ENCODE results near the gene TMCO4.
"Not testable (repeated sequence)": the region's sequence is repeated elsewhere in the genome, so short reads cannot be mapped to it uniquely, and the experiment has no call there.

The TMCO4 gene

GRCh38 chr1:19799230-19800075 lies at the start of gene TMCO4:
Gene TMCO4, minus strand, starts transcription at chr1:19799916. Its CDS starts 19,158 bp downstream, at chr1:19780758.
- FAIRE-seq, result no peak

GRCh38 chr1:19849307-19849706 lies 49.6 kb upstream of the TMCO4 start:
- not testable (repeated sequence) for FAIRE-seq

- FAIRE-seq, result not testable (repeated sequence)
Measured at GRCh38 chr1:19847334-19847733, 47.6 kb upstream of the TMCO4 start.

DNA sequence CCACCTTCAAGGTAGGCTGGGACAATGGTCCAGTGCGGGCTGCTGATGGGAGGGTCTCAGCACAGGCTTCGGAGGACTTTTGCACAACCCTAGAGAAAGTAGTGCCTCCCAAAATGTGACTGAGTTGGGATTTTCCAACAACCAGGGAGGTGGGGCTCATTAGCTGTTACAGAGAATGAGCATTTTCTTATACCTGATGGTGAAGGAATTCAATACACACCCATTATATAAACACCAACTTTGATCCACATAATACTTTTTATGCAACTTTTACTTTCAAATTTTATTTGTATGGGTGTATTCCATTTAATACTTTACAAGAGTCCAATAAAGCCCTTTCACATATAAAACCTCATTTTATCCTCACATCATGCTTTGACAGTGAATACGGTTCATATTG lies 46.6 kb upstream of the TMCO4 start:
- FAIRE-seq, result no peak

DNA sequence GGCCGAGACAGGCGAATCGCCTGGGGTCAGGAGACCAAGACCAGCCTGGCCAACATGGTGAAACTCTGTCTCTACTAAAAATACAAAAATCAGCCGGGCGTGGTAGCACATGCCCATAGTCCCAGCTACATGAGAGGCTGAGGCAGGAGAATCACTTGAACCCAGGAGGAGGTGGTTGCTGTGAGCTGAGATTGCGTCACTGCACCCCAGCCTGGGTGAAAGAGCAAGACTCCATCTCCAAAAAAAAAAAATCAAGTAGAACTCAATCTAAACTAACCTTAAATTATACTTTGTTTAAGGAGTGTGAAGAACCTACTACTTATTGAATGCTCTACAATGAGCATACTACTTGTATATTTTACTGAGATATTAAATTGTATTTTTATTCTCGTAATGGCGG lies 45.8 kb upstream of the TMCO4 start:
- FAIRE-seq, result no peak

GRCh38 chr1:19844731-19845495 lies 45.2 kb upstream of the TMCO4 start:
- FAIRE-seq, result peak; percentile 99

DNA sequence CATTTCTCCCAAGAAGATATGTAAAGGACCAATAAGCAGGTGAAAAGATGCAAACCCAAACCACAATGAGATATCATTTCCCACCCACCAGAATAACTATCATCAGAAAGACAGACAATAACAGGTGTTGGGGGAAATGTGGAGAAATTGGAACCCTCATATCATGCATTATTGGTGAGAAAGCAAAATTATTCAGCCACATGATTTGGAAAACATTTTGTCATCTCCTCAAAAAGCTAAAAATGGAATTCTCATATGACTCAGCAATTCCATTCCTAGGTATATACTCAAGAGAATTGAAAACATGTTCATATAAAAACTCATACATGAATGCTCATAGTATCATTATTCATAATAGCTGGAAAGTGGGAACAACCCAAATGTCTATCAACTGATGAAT lies 40.5 kb upstream of the TMCO4 start:
- FAIRE-seq, result no peak

- no peak for FAIRE-seq
Measured at GRCh38 chr1:19837866-19838265, 38.1 kb upstream of the TMCO4 start.

GRCh38 chr1:19835578-19835977 lies 35.9 kb upstream of the TMCO4 start:
- no peak for FAIRE-seq

- no peak for FAIRE-seq
Measured at GRCh38 chr1:19831441-19831840, 31.7 kb upstream of the TMCO4 start.

DNA sequence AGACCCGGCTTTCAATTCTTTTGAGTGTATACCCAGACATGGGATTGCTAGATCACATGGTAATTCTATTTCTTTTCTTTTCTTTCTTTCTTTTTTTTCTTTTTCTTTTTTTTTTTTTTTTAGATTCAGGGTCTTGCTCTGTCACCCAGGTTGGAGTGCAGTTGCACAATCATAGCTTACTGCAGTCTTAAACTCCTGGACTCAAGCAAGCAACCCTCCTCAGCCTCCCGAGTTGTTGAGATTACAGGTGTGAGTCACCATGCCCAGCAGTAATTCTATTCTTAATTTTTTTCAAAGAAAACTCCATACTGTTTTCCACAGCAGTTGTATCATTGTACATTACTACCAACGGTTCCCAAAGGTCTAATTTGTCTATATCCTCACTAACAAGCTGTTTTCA lies 28.8 kb upstream of the TMCO4 start:
- FAIRE-seq, result no peak

DNA sequence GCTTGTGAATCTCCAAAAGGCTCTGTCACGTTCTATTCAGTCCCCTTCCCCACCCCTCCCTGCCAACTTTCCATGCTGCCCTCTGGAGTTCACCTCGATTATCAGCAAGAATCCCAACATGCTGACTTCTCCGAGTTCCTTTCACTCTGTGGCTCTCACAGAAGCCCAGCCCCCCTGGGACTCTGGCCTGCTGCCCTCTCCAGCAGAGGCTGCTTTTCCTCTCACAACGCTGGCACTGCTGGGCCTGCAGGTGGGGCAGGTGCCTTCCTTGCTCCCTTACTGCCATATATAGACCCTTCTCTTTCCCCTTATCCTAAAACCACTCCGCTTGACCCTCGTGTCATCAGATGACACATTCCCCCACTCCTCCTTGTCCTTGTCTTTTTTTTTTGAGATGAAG lies 25.6 kb upstream of the TMCO4 start:
- FAIRE-seq, result no peak

GRCh38 chr1:19824541-19824940 lies 24.8 kb upstream of the TMCO4 start:
- no peak for FAIRE-seq

GRCh38 chr1:19824036-19824435 lies 24.3 kb upstream of the TMCO4 start:
- no peak for FAIRE-seq

GRCh38 chr1:19819701-19820100 lies 20.0 kb upstream of the TMCO4 start:
- no peak for FAIRE-seq

DNA sequence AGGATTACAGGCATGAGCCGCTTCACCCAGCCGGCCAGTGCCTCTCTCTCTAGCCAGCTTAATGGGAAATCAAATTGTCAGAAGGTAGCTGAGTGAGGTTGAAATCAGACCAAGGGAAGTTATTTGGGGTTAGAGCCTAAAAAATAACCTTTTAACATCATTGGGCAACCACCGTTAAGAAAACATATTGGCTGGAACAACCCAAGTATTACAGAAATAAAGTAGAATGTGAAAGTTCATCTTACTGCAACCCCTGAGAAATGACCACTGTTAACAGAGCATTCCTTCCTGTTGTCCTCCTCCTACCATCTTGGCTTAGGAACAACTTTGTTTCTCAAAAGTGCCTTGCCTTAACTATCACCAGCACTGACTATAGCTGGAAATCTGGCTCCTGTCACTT lies 18.6 kb upstream of the TMCO4 start:
- FAIRE-seq, result no peak

DNA sequence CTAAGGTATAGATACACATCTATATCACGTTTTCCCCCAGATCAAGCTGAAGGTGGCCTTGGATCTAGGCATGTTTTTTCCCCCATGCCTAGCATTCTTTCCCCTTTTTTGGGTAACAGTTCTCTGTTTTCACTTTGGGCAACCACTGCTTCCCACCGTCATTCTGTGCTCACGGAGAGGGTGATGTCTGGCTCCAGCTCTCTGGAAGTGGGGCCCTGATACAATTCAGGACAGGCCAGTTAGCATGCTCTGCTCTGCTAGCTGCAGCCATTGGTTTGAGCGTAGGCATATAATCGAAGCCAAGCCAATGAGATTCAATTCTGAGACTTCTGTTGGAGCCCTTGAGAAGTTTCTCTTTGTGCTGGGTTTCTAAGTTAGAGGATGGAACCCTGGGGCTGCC lies 17.4 kb upstream of the TMCO4 start:
- FAIRE-seq, result no peak

DNA sequence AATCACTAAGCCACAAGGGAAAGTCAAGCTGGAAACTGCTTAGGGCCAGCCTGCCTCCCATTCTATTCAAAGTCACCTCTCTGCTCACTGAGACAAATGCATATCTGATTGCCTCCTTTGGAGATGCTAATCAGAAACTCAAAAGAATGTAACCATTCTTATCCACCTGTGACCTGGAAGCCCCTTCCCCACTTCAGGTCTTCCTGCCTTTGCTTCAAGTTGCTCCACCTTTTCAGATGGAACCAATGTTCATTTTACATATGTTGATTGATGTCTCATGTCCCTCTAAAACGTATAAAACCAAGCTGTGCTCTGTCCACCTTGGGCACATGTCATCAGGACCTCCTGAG lies 17.0 kb upstream of the TMCO4 start:
- FAIRE-seq, result not testable (repeated sequence)

- FAIRE-seq, result no peak
Measured at GRCh38 chr1:19815801-19816736, 16.4 kb upstream of the TMCO4 start.

- FAIRE-seq, result no peak
Measured at GRCh38 chr1:19814681-19815503, 15.2 kb upstream of the TMCO4 start, which contains the start of gene RNF186. Gene RNF186, minus strand, starts transcription at chr1:19815283. Its CDS starts 182 bp downstream, at chr1:19815101.

DNA sequence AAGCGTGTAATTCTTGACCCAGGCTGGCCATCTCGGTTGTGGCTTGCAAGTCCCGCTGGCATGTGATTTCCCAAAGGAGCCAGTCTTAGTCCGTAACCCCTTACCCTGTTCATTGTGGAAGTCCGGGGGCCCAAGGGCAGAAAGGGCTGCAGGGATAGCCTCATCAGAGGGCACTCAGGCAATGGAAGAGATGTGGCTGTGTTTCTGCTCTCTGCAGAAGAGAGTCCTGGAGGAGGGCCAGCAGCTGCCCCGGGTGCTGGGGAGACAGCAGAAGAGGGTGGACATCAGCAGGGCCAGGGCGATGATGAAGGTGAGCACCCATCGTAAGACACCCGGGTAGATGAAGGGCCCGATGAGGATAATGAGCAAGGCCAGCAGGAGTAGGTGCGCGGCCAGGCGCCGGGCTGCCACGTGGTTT lies 14.5 kb upstream of the TMCO4 start:
- FAIRE-seq, result no peak

- FAIRE-seq, result no peak
Measured at GRCh38 chr1:19813643-19813960, 13.9 kb upstream of the TMCO4 start.
